ENCODE data around the gene TRIM22. TPM values are rescaled to one million over a fixed set of nuclear protein-coding genes. Genes with fewer than 3 reads are reported as not detected.

The TRIM22 gene
- total RNA-seq, 1 experiment from 2014 or later: 0.81 TPM

DNA sequence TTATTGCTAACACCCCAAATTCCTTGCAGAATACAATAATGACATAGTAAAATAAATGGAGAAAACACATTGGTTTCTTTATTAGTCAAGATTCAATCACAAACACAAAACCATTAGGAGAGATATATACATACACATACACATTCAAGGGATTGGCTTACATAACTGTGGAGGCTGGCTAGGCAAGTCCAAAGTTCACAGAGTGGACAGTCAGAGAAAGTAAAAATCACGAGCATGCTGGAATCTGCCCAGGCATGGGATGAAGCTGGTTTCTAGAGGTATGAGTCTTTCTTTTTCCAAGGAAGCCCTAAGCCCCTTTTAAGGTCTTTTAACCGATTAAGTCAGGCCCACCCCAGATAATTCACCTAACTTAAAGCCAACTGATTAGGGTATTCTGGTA lies 33.0 kb downstream of the TRIM22 start:
- Histone ChIP-seq H3K27me3 (ENCODE audit: insufficient read depth, low read depth) (no peaks in the 10 kb centered on the region; the same call in 1 of the 2 replicates), H2AFZ (no peak overlapping the region), H3F3A (ENCODE audit: insufficient read depth, low read depth) (no peaks in the 10 kb centered on the region), H4K20me1 (ENCODE audit: insufficient read depth) (no peaks in the 10 kb centered on the region), H3K27ac (no peak overlapping the region), H3K36me3 (ENCODE audit: low read depth) (no peaks in the 10 kb centered on the region), H3K79me2 (ENCODE audit: low read depth) (no peaks in the 10 kb centered on the region), H3K4me3 (no peak overlapping the region), H3K4me1 (replicated peaks; ENCODE audit: insufficient read depth) (no peaks in the 10 kb centered on the region), H3K9me3 (ENCODE audit: insufficient read depth, low read depth) (no peaks in the 10 kb centered on the region), H3K4me2 (no peak overlapping the region), H3K9me2 (ENCODE audit: insufficient read depth) (no peaks in the 10 kb centered on the region)
- DNase-seq: no peak
- TF ChIP-seq, protein P1, sequence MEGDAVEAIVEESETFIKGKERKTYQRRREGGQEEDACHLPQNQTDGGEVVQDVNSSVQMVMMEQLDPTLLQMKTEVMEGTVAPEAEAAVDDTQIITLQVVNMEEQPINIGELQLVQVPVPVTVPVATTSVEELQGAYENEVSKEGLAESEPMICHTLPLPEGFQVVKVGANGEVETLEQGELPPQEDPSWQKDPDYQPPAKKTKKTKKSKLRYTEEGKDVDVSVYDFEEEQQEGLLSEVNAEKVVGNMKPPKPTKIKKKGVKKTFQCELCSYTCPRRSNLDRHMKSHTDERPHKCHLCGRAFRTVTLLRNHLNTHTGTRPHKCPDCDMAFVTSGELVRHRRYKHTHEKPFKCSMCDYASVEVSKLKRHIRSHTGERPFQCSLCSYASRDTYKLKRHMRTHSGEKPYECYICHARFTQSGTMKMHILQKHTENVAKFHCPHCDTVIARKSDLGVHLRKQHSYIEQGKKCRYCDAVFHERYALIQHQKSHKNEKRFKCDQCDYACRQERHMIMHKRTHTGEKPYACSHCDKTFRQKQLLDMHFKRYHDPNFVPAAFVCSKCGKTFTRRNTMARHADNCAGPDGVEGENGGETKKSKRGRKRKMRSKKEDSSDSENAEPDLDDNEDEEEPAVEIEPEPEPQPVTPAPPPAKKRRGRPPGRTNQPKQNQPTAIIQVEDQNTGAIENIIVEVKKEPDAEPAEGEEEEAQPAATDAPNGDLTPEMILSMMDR (conservative IDR thresholded peaks at IDR 0.05): no peak
- TF ChIP-seq EZH2 (IDR thresholded peaks at IDR 0.05; ENCODE audit: low read depth): no peak
- BruUV-seq (replicated peaks): no TSS peak
- POLR2A ChIA-PET (ENCODE audit: unreplicated experiment): no interaction called here
- CTCF ChIA-PET: no interaction called here
- intact Hi-C loops (cut with micrococcal nuclease; ENCODE audit: unreplicated experiment): no loop called here

DNA sequence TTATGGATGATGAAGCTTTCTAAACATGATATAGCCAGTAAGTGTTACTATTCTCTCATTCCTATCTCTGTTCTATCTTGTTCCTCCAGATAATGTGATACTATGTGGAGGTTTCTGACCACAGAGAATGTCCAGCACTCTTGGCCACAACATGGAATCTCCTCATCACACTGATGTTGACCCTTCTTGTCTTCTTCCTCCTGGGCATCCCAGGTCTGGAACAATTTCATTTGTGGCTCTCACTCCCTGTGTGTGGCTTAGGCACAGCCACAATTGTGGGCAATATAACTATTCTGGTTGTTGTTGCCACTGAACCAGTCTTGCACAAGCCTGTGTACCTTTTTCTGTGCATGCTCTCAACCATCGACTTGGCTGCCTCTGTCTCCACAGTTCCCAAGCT lies 36.8 kb downstream of the TRIM22 start:
- H3K9me3 ChIP-seq (ENCODE audit: insufficient read depth, low read depth): no peaks in the 10 kb centered on the region

DNA sequence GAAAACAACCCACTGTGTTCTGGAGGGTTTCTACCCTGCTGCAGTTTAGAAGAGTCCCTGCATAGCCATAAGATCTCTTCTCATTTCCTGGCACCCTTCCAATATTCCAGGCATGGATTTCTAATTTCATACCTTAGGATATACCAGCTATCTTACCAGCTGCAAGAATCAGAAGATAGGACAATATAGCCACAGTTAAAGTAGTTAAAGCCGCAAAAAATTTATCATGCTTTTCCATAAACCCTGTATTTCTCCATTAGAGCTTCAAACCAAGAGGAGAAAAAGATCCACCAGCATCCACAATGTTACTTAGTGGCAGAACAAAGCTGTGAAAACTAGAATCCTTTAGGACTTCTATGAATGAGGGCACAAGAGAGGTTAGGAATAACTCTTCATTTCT lies 38.1 kb downstream of the TRIM22 start:
- no peaks in the 10 kb centered on the region for H3K27me3 ChIP-seq (ENCODE audit: insufficient read depth, low read depth)
- no peaks in the 10 kb centered on the region for H3K36me3 ChIP-seq (ENCODE audit: low read depth)
- H3K4me2 ChIP-seq: no peak overlapping the region
- H3K79me2 ChIP-seq (ENCODE audit: low read depth): no peaks in the 10 kb centered on the region
- no peak overlapping the region for H3K27ac ChIP-seq
- no TSS peak for BruUV-seq (replicated peaks)
- DNase-seq: no peak
- CTCF ChIA-PET: no interaction called here
- H3F3A ChIP-seq (ENCODE audit: insufficient read depth, low read depth): no peaks in the 10 kb centered on the region
- POLR2A ChIA-PET (ENCODE audit: unreplicated experiment): no interaction called here
- TF ChIP-seq EZH2 (IDR thresholded peaks at IDR 0.05; ENCODE audit: low read depth): no peak
- TF ChIP-seq, protein P1 (conservative IDR thresholded peaks at IDR 0.05): no peak
- intact Hi-C loops (cut with micrococcal nuclease; ENCODE audit: unreplicated experiment): no loop called here
- H3K4me3 ChIP-seq: no peak overlapping the region
- H3K9me2 ChIP-seq (ENCODE audit: insufficient read depth): no peaks in the 10 kb centered on the region
- H2AFZ ChIP-seq: no peak overlapping the region
- H3K4me1 ChIP-seq (replicated peaks; ENCODE audit: insufficient read depth): no peaks in the 10 kb centered on the region
- H4K20me1 ChIP-seq (ENCODE audit: insufficient read depth): no peaks in the 10 kb centered on the region
- no peaks in the 10 kb centered on the region for H3K9me3 ChIP-seq (ENCODE audit: insufficient read depth, low read depth)

More for the DNA sequence above, 36.8 kb downstream of the TRIM22 start:
- no peak overlapping the region for H2AFZ ChIP-seq
- H3K4me3 ChIP-seq: no peak overlapping the region
- no peaks in the 10 kb centered on the region for H3K4me1 ChIP-seq (replicated peaks; ENCODE audit: insufficient read depth)
- H3K9me2 ChIP-seq (ENCODE audit: insufficient read depth): no peaks in the 10 kb centered on the region
- H3K4me2 ChIP-seq: no peak overlapping the region
- H4K20me1 ChIP-seq (ENCODE audit: insufficient read depth): no peaks in the 10 kb centered on the region
- no TSS peak for BruUV-seq (replicated peaks)
- intact Hi-C loops (cut with micrococcal nuclease; ENCODE audit: unreplicated experiment): no loop called here
- H3K36me3 ChIP-seq (ENCODE audit: low read depth): no peaks in the 10 kb centered on the region
- H3K27ac ChIP-seq: no peak overlapping the region
- DNase-seq: no peak
- H3K79me2 ChIP-seq (ENCODE audit: low read depth): no peaks in the 10 kb centered on the region
- TF ChIP-seq EZH2 (IDR thresholded peaks at IDR 0.05; ENCODE audit: low read depth): no peak
- TF ChIP-seq, protein P1 (conservative IDR thresholded peaks at IDR 0.05): no peak
- CTCF ChIA-PET: no interaction called here
- POLR2A ChIA-PET (ENCODE audit: unreplicated experiment): no interaction called here
- H3F3A ChIP-seq (ENCODE audit: insufficient read depth, low read depth): no peaks in the 10 kb centered on the region
- no peaks in the 10 kb centered on the region for H3K27me3 ChIP-seq (ENCODE audit: insufficient read depth, low read depth)

Measured in PC-9 (cell line).